ENCODE results near the gene ADPRM. TPM values are rescaled to one million over a fixed set of nuclear protein-coding genes. Genes with fewer than 3 reads are reported as not detected.
A peak's percentile ranks its signal among the peaks of the same experiment; 100 is the strongest.

Gene ADPRM
- total and polyA plus RNA-seq, 8 donors = 0.87 to 24.4 (median 11.0) TPM; not detected in 1

GRCh38 chr17:10750210-10750609, 52.8 kb downstream of the ADPRM start:
- no peak overlapping the region for H3K4me3 ChIP-seq
- 57 to 78% (median 68%) methylated on average over 4 of the region's 4 CpGs for WGBS, 5 donors
- no peak for TF ChIP-seq CTCF (IDR thresholded peaks at IDR 0.05)
- TF ChIP-seq EP300 (IDR thresholded peaks at IDR 0.05) = no peak
- TF ChIP-seq POLR2AphosphoS5 (IDR thresholded peaks at IDR 0.05) = no peak
- no peak for TF ChIP-seq POLR2A (IDR thresholded peaks at IDR 0.05)
- peak in 1 of 2 donors; percentile 73 for DNase-seq
- H3K9me3 ChIP-seq = no peaks in the 10 kb centered on the region
- peaks cover 9 to 35% (median 33%) of the 10 kb centered on the region in 4 donors for H3K4me1 ChIP-seq
- intact Hi-C loops (cut with DNase I; ENCODE audit: low total_unique reads) = loop anchor here (5.0 kb wide), 1 partner anchor 97 kb away; no protein-coding TSS in a partner anchor
- H3K27ac ChIP-seq = no peak overlapping the region
- no peaks in the 10 kb centered on the region for H3K27me3 ChIP-seq
- H3K36me3 ChIP-seq = no peaks in the 10 kb centered on the region

GRCh38 chr17:10751563-10751962, 54.2 kb downstream of the ADPRM start:
- Histone ChIP-seq H3K36me3 (no peaks in the 10 kb centered on the region), H3K4me3 (no peak overlapping the region), H3K27me3 (no peaks in the 10 kb centered on the region), H3K9me3 (no peaks in the 10 kb centered on the region), H3K27ac (no peak overlapping the region), H3K4me1 (peaks cover 21 to 45% (median 39%) of the 10 kb centered on the region in 4 donors)
- no peak for DNase-seq
- intact Hi-C loops (cut with DNase I; ENCODE audit: low total_unique reads) = loop anchor here (5.0 kb wide), 1 partner anchor 96 kb away; no protein-coding TSS in a partner anchor
- TF ChIP-seq CTCF (IDR thresholded peaks at IDR 0.05) (no peak), EP300 (IDR thresholded peaks at IDR 0.05) (no peak), POLR2A (IDR thresholded peaks at IDR 0.05) (no peak)
- 82 to 100% (median 89%) methylated on average over 1 to 3 of the region's 3 CpGs for WGBS, 5 donors

- Histone ChIP-seq H3K27me3 (no peaks in the 10 kb centered on the region), H3K4me3 (no peak overlapping the region), H3K27ac (no peak overlapping the region), H3K36me3 (no peaks in the 10 kb centered on the region), H3K9me3 (no peaks in the 10 kb centered on the region), H3K4me1 (peaks cover 28 to 56% (median 50%) of the 10 kb centered on the region in 4 donors)
- intact Hi-C loops (cut with DNase I; ENCODE audit: low total_unique reads) = loop anchor here (5.0 kb wide), 1 partner anchor 95 kb away; no protein-coding TSS in a partner anchor
- WGBS, 5 donors = 64 to 77% (median 72%) methylated on average over 10 of the region's 10 CpGs
- TF ChIP-seq POLR2AphosphoS5 (IDR thresholded peaks at IDR 0.05) (no peak), CTCF (IDR thresholded peaks at IDR 0.05) (no peak), EP300 (IDR thresholded peaks at IDR 0.05) (no peak), POLR2A (IDR thresholded peaks at IDR 0.05) (no peak)
- no peak for DNase-seq
These were observed 55.3 kb downstream of the ADPRM start for GRCh38 chr17:10752696-10753095.

- Histone ChIP-seq H3K4me1 (peaks cover 38 to 61% (median 52%) of the 10 kb centered on the region in 4 donors), H3K4me3 (no peak overlapping the region), H3K27ac (peak overlapping the region in 2 of 5 donors; percentile 83 to 89), H3K27me3 (no peaks in the 10 kb centered on the region), H3K36me3 (no peaks in the 10 kb centered on the region), H3K9me3 (no peaks in the 10 kb centered on the region)
- WGBS, 5 donors = 24 to 47% (median 36%) methylated on average over 2 of the region's 2 CpGs
- TF ChIP-seq CTCF (IDR thresholded peaks at IDR 0.05) (peak in 3 of 7 experiments; percentile 25 to 34 (median 29)), POLR2A (IDR thresholded peaks at IDR 0.05) (no peak), POLR2AphosphoS5 (IDR thresholded peaks at IDR 0.05) (no peak)
- DNase-seq = peak; percentile 63 to 74
- intact Hi-C loops (cut with DNase I; ENCODE audit: low total_unique reads) = loop anchor here (5.0 kb wide), 1 partner anchor 93 kb away; no protein-coding TSS in a partner anchor
These were observed 56.7 kb downstream of the ADPRM start for GRCh38 chr17:10754109-10754508.

All from stomach (tissue), 9 donors.